HL-60 (cell line): ENCODE measurements around the gene TKTL1.
"Not testable (repeated sequence)": the region's sequence is repeated elsewhere in the genome, so short reads cannot be mapped to it uniquely, and the experiment has no call there.

Experiments
- CTCF ChIP-seq: IDR thresholded peaks from one replicate; pipeline ENCODE4 v1.5.1; 2011; ENCODE audit warnings: low read length, control low read depth, inconsistent platforms; ENCODE audit not compliant: insufficient read depth
- POLR2AphosphoS5 ChIP-seq: IDR thresholded peaks from 2 replicates; pipeline ENCODE4 v1.6.1; 2012; ENCODE audit warnings: low read depth

GRCh38 chrX:154343620-154344019 is 48.0 kb downstream of the TKTL1 start:
- TF ChIP-seq CTCF, POLR2AphosphoS5: not testable (repeated sequence)
